Osteocyte (in vitro differentiated cells): Measurements from ENCODE around the gene NFIB. TPM values are rescaled to one million over a fixed set of nuclear protein-coding genes. Genes with fewer than 3 reads are reported as not detected.

Source experiments
- DNase-seq: peaks from one replicate; pipeline ENCODE4 v3.0.0; 2021; ENCODE audit warnings: mixed read lengths; ENCODE audit not compliant: unreplicated experiment; ENCODE audit errors: extremely low spot score
- H3K27ac Mint-ChIP-seq: one replicate; pipeline ENCODE4 v1.8.0; 2021; ENCODE audit warnings: mild to moderate bottlenecking, mixed read lengths; ENCODE audit not compliant: unreplicated experiment
- H3K27me3 Mint-ChIP-seq: one replicate; pipeline ENCODE4 v1.8.0; 2021; ENCODE audit warnings: mixed read lengths; ENCODE audit not compliant: unreplicated experiment
- H3K36me3 Mint-ChIP-seq: one replicate; pipeline ENCODE4 v1.8.0; 2021; ENCODE audit warnings: mixed read lengths; ENCODE audit not compliant: unreplicated experiment
- H3K4me1 Mint-ChIP-seq: one replicate; pipeline ENCODE4 v1.8.0; 2021; ENCODE audit warnings: mixed read lengths; ENCODE audit not compliant: unreplicated experiment
- H3K4me3 Mint-ChIP-seq: one replicate; pipeline ENCODE4 v1.8.0; 2021; ENCODE audit warnings: mild to moderate bottlenecking, moderate library complexity, mixed read lengths; ENCODE audit not compliant: unreplicated experiment
- H3K9me3 Mint-ChIP-seq: one replicate; pipeline ENCODE4 v1.8.0; 2021; ENCODE audit warnings: mixed read lengths; ENCODE audit not compliant: unreplicated experiment
- CTCF ChIP-seq: fragments of 200-600 bp; sonication (generic); IDR thresholded peaks from 2 replicates; pipeline ENCODE4 v1.5.0; 2021; ENCODE audit warnings: antibody characterized with exemption, mild to moderate bottlenecking, moderate library complexity
- total RNA-seq: library from RNA; stranded (reverse); gene quantifications from 2 replicates; pipeline ENCODE4 v1.2.1, GENCODE V29; 2021

NFIB gene
- total RNA-seq, 1 donor from 2014 or later, result 36.1 TPM

- Mint-ChIP-seq H3K27ac (no peak overlapping the region), H3K36me3 (no peaks in the 10 kb centered on the region), H3K9me3 (no peaks in the 10 kb centered on the region), H3K4me3 (no peak overlapping the region), H3K4me1 (peaks cover 31% of the 10 kb centered on the region), H3K27me3 (peaks cover 25% of the 10 kb centered on the region)
- DNase-seq, result no peak
- no peak for TF ChIP-seq CTCF
Observed at GRCh38 chr9:14354201-14354600, 40.3 kb upstream of the NFIB start.

DNA sequence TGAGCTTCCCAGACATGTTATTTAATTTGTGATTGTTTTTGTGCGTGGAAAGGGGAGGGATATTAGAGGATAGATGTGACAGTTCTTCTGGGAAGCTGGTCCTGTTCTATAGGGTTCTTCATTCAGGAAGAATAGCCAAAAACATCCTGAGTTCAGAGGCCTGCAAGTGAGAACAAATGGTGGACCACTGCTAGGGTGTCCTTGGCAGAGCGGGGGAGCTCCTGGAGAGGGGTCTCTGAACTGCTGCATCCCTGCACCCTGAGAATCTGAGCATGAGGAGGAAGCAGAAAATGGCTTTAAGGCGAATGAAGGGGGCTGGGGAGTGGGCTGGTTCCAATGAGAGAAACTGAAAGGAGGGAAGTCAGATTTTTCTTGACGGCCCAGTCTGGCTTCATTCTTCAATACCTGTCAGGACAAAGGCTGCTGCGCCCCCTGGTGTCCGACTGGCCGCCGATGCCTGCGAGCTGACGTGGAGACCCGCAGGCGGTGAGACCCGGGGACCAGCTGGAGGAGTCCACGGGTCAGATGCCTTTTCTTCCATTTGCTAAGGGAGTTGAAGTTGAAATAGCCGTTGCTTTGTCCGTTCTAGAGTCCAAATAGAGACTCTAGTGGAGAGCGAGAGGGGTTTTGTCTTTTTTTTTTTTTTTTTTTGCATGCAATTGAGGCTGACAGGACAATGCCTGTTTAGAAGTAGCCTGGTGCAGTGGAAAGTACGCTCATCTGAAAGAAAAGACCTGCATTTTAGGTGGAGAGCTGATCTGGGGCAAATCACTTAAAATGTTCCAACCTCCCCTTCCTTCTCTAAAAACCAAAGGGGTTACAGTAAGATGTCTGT, 39.5 kb upstream of the NFIB start:
- no peak overlapping the region for H3K27ac Mint-ChIP-seq
- no peaks in the 10 kb centered on the region for H3K9me3 Mint-ChIP-seq
- peaks cover 39% of the 10 kb centered on the region for H3K4me1 Mint-ChIP-seq
- peaks cover 32% of the 10 kb centered on the region for H3K27me3 Mint-ChIP-seq
- peak; percentile 95 for TF ChIP-seq CTCF
- DNase-seq, result peak; percentile 96
- H3K36me3 Mint-ChIP-seq, result no peaks in the 10 kb centered on the region
- H3K4me3 Mint-ChIP-seq, result peak overlapping the region; percentile 43

GRCh38 chr9:14352503-14352902, 38.6 kb upstream of the NFIB start:
- H3K36me3 Mint-ChIP-seq, result no peaks in the 10 kb centered on the region
- H3K9me3 Mint-ChIP-seq, result no peaks in the 10 kb centered on the region
- peaks cover 48% of the 10 kb centered on the region for H3K4me1 Mint-ChIP-seq
- no peak overlapping the region for H3K4me3 Mint-ChIP-seq
- no peak for DNase-seq
- no peak overlapping the region for H3K27ac Mint-ChIP-seq
- peaks cover 42% of the 10 kb centered on the region for H3K27me3 Mint-ChIP-seq
- no peak for TF ChIP-seq CTCF

- Mint-ChIP-seq H3K4me1 (peaks cover 45% of the 10 kb centered on the region), H3K9me3 (no peaks in the 10 kb centered on the region), H3K4me3 (no peak overlapping the region), H3K27ac (no peak overlapping the region), H3K27me3 (peaks cover 54% of the 10 kb centered on the region), H3K36me3 (no peaks in the 10 kb centered on the region)
- TF ChIP-seq CTCF, result no peak
- no peak for DNase-seq
Observed at GRCh38 chr9:14351221-14351836, 37.4 kb upstream of the NFIB start.

DNA sequence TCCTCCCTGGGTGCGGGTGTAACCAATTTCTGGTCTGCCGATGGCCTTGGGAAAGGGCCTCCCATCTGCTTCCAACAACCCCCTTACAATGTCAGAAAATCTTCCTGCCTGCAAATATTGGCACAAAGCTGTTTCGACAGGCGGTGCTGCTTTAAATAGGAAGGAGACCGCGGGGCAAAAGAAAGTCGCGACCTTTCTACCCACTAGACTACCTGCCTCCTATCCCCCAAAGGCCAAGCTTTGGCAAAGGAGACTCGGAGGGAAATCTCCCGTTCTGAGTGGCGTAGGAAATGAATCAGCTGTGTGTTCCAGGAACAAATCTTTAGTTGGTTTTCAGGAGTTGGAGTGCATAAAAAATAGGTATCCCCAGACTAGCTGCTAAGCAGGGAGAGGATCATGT, 36.8 kb upstream of the NFIB start:
- DNase-seq, result no peak
- Mint-ChIP-seq H3K36me3 (no peaks in the 10 kb centered on the region), H3K9me3 (no peaks in the 10 kb centered on the region), H3K4me3 (no peak overlapping the region), H3K27me3 (peaks cover 56% of the 10 kb centered on the region), H3K4me1 (peaks cover 45% of the 10 kb centered on the region), H3K27ac (no peak overlapping the region)
- no peak for TF ChIP-seq CTCF
